ENCODE data around the gene RREB1. TPM values are rescaled to one million over a fixed set of nuclear protein-coding genes. Genes with fewer than 3 reads are reported as not detected.

The RREB1 gene
- total RNA-seq, 1 experiment from 2014 or later = 30.7 TPM

DNA sequence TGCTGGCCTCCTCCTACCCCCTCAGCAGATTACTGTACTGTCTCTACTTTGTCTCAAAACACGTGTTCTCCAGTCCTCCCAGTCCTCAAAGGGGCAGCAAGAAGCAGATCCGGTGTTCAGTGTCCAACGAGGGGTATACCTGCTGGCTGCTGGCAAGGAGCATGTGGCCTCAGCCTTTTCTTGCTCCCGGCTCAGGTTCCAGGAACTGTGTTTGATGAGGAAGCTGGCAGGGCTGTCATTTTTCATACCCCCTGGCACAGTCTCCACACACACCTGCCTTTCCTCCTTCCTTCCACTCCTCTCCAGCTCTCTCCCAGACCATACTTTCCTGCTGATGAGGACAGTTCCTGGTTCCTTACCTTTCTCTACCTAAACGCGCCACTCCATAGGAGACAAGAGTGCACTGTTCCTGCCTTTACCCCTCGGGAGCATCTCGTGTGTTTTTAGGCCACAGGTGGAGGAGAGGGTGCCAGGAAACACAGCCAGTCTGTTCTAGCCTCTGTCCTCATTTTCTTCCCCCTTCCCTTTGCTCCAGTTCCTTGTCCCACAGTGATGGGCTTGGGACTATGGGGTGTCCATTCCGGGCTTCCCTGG is 128.0 kb downstream of the RREB1 start:
- H3K27ac ChIP-seq (ENCODE audit: low read length) = no peak overlapping the region
- intact Hi-C loops (cut with micrococcal nuclease; ENCODE audit: unreplicated experiment) (loop anchor here (5.0 kb wide), 1 partner anchor 679 kb away; no protein-coding TSS in a partner anchor), in situ Hi-C loops (cut with HindIII; ENCODE audit: low pct_unique_long_range_greater_than_20kb, low sequenced_read_pairs) (no loop called here)
- BruUV-seq (replicated peaks) = no TSS peak
- TF ChIP-seq, protein P1, sequence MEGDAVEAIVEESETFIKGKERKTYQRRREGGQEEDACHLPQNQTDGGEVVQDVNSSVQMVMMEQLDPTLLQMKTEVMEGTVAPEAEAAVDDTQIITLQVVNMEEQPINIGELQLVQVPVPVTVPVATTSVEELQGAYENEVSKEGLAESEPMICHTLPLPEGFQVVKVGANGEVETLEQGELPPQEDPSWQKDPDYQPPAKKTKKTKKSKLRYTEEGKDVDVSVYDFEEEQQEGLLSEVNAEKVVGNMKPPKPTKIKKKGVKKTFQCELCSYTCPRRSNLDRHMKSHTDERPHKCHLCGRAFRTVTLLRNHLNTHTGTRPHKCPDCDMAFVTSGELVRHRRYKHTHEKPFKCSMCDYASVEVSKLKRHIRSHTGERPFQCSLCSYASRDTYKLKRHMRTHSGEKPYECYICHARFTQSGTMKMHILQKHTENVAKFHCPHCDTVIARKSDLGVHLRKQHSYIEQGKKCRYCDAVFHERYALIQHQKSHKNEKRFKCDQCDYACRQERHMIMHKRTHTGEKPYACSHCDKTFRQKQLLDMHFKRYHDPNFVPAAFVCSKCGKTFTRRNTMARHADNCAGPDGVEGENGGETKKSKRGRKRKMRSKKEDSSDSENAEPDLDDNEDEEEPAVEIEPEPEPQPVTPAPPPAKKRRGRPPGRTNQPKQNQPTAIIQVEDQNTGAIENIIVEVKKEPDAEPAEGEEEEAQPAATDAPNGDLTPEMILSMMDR (IDR thresholded peaks at IDR 0.05) = no peak
- TF ChIP-seq POLR2AphosphoS5 (IDR thresholded peaks at IDR 0.05; ENCODE audit: low read depth, low read length) (no peak), TCF7L2 (IDR thresholded peaks at IDR 0.05; ENCODE audit: low read depth, low read length) (no peak), SIN3A (IDR thresholded peaks at IDR 0.05; ENCODE audit: borderline replicate concordance, insufficient read depth, low read depth, low read length) (no peak)
- TF ChIP-seq, protein P2, sequence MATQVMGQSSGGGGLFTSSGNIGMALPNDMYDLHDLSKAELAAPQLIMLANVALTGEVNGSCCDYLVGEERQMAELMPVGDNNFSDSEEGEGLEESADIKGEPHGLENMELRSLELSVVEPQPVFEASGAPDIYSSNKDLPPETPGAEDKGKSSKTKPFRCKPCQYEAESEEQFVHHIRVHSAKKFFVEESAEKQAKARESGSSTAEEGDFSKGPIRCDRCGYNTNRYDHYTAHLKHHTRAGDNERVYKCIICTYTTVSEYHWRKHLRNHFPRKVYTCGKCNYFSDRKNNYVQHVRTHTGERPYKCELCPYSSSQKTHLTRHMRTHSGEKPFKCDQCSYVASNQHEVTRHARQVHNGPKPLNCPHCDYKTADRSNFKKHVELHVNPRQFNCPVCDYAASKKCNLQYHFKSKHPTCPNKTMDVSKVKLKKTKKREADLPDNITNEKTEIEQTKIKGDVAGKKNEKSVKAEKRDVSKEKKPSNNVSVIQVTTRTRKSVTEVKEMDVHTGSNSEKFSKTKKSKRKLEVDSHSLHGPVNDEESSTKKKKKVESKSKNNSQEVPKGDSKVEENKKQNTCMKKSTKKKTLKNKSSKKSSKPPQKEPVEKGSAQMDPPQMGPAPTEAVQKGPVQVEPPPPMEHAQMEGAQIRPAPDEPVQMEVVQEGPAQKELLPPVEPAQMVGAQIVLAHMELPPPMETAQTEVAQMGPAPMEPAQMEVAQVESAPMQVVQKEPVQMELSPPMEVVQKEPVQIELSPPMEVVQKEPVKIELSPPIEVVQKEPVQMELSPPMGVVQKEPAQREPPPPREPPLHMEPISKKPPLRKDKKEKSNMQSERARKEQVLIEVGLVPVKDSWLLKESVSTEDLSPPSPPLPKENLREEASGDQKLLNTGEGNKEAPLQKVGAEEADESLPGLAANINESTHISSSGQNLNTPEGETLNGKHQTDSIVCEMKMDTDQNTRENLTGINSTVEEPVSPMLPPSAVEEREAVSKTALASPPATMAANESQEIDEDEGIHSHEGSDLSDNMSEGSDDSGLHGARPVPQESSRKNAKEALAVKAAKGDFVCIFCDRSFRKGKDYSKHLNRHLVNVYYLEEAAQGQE (IDR thresholded peaks at IDR 0.05; ENCODE audit: insufficient read depth in 1 of 2, low read depth in 2 of 2, low read length in 1 of 2) = no peak
- H3K36me3 ChIP-seq (ENCODE audit: control insufficient read depth, insufficient read depth, low read length) = peaks cover 7% of the 10 kb centered on the region; the same call in 1 of the 2 replicates
- no peaks in the 10 kb centered on the region for H3K27me3 ChIP-seq (ENCODE audit: control insufficient read depth, insufficient read depth, low read length)
- ATAC-seq (no peak), DNase-seq (ENCODE audit: low read depth, low spot score) (no peak)
- ChIA-PET CTCF (interaction anchor here (0.5 kb wide), 1 partner anchor 1270 kb away, joined by 3 read pairs; no protein-coding TSS in a partner anchor), POLR2A (no interaction called here)
- no peaks in the 10 kb centered on the region for H3K4me1 ChIP-seq (ENCODE audit: control insufficient read depth, insufficient read depth, low read length)
- H3K4me3 ChIP-seq (ENCODE audit: low read depth in 2 of 2, low read length in 2 of 2) = no peak overlapping the region
- no peaks in the 10 kb centered on the region for H3K9me3 ChIP-seq (ENCODE audit: control insufficient read depth, insufficient read depth, low read depth, low read length)

DNA sequence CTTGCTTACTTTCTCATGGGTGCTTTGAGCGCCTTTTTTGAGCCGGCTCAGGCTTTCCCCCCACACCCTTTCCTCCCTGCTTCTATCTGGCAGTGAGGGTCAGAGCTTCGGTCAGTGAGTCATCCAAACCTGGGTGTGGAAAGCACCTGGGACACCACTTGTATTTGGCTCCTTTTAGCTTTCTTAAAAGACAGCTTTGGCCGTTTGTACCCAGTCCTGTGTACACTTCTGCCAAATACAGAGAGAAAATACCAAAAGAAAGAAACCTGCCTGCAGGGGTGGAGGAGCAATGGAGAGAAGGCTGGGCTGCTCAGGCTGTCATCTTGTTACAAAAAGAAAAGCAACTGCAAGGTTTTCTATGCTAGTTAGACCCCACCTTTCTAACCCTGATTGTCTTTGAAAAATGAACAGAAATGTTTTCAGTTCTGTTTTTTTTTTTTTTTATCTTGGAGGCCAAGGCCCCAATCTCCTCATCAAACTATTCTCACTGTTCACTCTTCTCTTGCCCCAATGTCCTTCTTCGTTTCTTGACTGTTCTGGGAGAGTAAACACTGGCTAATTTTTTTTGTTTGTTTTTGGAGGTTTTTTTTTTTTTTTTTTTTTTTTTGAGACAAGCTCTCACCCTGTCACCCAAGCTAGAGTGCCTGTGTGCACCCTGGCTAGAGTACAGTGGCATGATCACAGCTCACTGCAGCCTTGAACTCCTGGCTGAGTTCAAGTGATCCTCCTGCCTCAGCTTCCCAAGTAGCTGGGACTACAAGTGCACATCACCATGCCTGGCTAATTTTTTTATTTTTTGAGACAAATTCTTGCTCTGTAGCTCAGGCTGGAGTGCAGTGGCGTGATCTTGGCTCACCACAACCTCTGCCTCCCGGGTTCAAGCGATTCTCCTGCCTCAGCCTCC is 128.8 kb downstream of the RREB1 start:
- Histone ChIP-seq H3K4me3 (ENCODE audit: low read depth in 2 of 2, low read length in 2 of 2) (no peak overlapping the region), H3K9me3 (ENCODE audit: control insufficient read depth, insufficient read depth, low read depth, low read length) (no peaks in the 10 kb centered on the region), H3K27me3 (ENCODE audit: control insufficient read depth, insufficient read depth, low read length) (no peaks in the 10 kb centered on the region), H3K36me3 (ENCODE audit: control insufficient read depth, insufficient read depth, low read length) (peaks cover 7% of the 10 kb centered on the region; the same call in 1 of the 2 replicates), H3K4me1 (ENCODE audit: control insufficient read depth, insufficient read depth, low read length) (no peaks in the 10 kb centered on the region), H3K27ac (ENCODE audit: low read length) (no peak overlapping the region)
- TF ChIP-seq, protein P1 (IDR thresholded peaks at IDR 0.05) = no peak
- TF ChIP-seq POLR2AphosphoS5 (IDR thresholded peaks at IDR 0.05; ENCODE audit: low read depth, low read length) = no peak
- TF ChIP-seq TCF7L2 (IDR thresholded peaks at IDR 0.05; ENCODE audit: low read depth, low read length) = no peak
- TF ChIP-seq, protein P2 (IDR thresholded peaks at IDR 0.05; ENCODE audit: insufficient read depth in 1 of 2, low read depth in 2 of 2, low read length in 1 of 2) = no peak
- TF ChIP-seq SIN3A (IDR thresholded peaks at IDR 0.05; ENCODE audit: borderline replicate concordance, insufficient read depth, low read depth, low read length) = no peak
- no peak for DNase-seq (ENCODE audit: low read depth, low spot score)
- CTCF ChIA-PET = interaction anchor here (0.6 to 0.7 kb wide), 3 partner anchors 106 to 1765 kb away, joined by 4 to 7 read pairs (median 5); no protein-coding TSS in a partner anchor
- no TSS peak for BruUV-seq (replicated peaks)
- POLR2A ChIA-PET = interaction anchor here (0.6 kb wide), 2 partner anchors 276 to 554 kb away, joined by 4 to 5 read pairs; no protein-coding TSS in a partner anchor
- ATAC-seq = no peak
- in situ Hi-C loops (cut with HindIII; ENCODE audit: low pct_unique_long_range_greater_than_20kb, low sequenced_read_pairs) (no loop called here), intact Hi-C loops (cut with micrococcal nuclease; ENCODE audit: unreplicated experiment) (loop anchor here (5.0 kb wide), 1 partner anchor 679 kb away; no protein-coding TSS in a partner anchor)
